HG03025 (cell line): ENCODE results near the gene PLEKHH2.
"Not testable (repeated sequence)": the region's sequence is repeated elsewhere in the genome, so short reads cannot be mapped to it uniquely, and the experiment has no call there.

Experiments
- ATAC-seq: cut with Tn5 transposase; IDR thresholded peaks from one replicate; pipeline ENCODE4 v1.9.1; 2021; ENCODE audit warnings: mild to moderate bottlenecking, moderate library complexity; ENCODE audit not compliant: unreplicated experiment, low FRiP score

The PLEKHH2 gene

DNA sequence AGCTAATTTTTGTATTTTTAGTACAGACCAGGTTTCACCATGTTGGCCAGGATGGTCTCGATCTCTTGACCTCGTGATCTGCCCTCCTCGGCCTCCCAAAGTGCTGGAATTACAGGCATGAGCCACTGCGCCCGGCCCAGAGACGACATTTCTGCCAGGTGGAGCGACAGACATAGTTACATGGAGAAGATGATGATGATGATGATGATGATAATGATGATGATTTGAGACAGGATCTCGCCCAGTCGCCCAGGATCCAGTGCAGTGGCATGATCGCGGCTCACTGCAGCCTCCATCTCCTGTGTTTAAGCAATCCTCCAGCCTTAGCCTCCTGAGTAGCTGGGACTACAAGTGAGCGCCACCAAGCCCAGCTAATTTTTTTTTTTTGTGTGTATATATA lies 907 bp upstream of the PLEKHH2 start:
- not testable (repeated sequence) for ATAC-seq

DNA sequence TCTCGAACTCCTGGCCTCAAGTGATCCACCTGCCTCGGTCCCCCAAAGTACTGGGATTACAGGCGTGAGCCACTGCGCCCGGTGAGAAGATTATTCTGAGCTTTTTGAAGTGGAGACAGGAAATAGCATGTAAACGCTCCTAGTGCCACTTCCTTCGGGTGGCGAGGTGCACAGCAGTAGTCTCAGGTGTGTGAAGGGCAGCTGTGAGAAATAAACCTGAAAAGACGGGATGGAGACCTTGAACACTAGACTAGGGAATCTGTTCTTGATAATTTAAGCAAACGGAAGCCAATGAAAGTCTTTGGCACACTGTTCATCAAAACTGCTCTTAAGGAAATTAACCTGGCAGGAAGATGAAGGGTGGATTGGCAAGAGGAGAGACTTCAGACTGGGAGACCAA lies 439 bp upstream of the PLEKHH2 start:
- no peak for ATAC-seq

DNA sequence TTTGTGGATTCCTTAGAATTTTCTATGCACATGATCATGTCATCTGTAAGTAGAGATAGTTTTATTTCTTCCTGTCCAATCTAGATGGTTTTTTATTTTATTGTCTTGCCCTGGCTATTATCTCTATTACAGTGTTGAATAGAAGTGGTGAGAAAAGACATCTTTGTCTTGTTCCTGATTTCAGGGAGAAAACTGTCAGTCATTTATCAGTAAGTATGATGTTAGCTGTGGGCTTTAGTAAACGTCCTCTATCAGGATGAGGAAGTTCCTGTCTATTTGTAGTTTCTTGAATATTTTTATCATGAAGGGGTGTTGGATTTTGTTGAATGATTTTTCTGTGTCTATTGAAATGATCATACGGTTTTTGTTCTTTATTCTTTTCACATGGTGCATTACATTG lies 5.3 kb downstream of the PLEKHH2 start:
- no peak for ATAC-seq

DNA sequence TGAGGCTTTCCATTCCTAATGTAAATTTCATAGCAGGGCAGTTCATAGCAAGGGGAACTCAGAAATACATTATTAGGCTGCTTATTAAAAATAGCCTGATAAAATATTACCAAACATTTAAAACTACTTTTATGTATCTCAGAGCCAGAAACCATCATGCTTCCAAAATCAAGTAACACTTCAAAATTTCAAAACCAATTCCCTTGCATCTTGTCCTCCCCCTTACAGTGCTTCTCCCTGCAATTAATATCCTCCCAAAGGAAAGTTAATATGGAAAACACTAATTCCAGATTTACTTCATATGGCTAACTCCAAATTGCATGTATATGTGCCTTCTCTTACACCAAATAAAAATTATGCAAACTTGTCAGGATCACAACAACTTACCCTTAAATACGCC lies 6.6 kb downstream of the PLEKHH2 start:
- no peak for ATAC-seq

DNA sequence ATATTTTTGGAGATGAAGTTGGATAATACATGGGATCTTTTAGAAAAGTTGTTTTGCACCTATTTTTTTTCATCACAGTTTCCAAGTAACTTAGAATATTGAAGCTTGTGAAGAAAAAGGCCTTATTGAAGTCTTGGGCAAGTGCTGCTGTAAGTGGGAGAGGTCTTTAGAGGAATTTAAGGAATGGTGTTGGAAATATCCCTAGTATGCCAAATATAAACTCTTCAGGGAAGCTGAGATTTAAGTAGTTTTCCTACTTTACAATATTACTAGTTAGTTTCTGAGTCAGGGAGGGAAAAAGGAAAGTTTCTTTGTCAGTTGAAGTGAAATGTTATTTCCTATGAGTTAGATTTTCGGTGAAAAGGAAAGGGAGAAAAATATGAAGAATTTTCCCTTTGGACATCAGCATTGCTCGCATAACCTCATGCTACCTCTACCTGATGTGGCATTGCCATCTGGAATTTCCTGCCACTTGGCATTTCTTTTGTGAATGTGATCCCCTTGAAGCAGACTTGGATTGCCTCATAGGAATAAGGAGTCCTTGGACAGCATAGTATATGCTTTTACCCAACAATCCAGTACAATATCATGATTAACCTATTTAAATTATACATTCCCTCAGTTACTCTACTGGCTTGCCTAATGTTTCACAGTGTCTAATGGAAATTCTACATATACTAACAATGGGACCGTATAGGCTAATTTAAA lies 12.1 kb downstream of the PLEKHH2 start:
- no peak for ATAC-seq

DNA sequence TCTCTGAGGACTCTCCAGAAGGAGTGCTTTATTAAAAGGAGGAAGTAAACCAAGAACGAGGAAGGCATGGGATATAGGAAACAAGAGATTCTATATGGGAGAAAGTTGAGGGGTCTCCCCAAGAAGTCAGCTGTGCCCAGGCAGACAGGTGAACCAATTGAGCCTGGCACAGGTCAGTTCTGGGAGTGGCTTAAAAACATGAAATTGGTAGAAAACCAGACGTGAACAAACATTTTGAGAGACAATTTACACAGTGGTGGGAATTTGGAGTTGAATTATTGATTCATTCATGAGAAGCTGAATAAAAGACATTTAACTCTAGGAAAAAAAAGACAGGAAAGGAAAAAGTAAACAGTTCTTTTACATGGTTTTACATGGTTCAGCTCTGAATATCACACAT lies 16.4 kb downstream of the PLEKHH2 start:
- ATAC-seq, result no peak

DNA sequence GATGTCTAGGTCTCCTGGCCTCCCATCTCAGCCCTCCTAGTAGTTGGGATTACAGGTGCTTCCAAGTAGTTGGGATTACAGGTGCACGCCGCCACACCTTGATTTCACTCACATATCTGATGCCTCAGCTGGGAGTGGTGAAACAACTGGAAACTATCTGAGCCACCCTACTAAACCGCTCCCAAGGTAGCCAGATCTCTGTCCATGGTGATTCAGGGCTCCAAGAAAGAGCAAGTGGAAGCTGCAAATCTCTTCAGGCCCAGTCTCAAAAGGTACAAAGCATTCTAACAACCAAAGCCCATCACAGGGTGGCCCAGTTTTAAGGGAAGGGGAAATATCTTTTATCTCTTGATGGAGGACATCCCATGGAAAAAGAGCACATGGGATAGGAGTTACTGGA lies 20.2 kb downstream of the PLEKHH2 start:
- ATAC-seq, result no peak

DNA sequence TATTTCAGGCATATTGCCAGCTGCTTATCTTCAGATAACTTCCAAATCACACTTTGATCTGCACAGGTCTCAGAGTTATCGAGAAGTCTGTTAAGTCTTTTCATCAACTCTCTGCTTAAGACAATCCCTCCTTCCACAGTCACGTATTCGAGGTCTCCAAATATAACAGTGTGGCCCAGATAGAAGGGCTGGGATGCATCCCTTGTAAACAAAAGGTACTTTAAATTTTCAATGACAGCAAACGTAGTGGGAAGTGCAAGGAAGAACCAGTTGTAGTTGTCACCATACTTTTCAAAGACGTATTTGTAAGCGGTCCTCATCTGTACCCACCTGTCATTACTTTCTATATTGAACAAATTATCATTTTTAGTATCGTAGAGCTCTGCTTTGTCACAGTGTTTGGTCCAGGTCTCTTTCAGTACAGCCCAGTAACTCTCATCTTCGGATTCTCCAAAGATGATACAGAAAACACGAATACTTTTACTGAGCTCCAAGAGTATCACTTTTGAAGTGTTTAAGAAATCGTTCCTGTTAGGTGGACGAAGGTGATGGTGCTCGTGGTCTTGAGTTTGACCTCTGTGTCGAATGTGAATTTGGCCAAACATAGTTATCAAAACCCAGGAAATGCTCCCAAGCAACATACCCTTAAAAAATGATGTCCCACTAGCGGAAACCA lies 38.7 kb downstream of the PLEKHH2 start:
- no peak for ATAC-seq

DNA sequence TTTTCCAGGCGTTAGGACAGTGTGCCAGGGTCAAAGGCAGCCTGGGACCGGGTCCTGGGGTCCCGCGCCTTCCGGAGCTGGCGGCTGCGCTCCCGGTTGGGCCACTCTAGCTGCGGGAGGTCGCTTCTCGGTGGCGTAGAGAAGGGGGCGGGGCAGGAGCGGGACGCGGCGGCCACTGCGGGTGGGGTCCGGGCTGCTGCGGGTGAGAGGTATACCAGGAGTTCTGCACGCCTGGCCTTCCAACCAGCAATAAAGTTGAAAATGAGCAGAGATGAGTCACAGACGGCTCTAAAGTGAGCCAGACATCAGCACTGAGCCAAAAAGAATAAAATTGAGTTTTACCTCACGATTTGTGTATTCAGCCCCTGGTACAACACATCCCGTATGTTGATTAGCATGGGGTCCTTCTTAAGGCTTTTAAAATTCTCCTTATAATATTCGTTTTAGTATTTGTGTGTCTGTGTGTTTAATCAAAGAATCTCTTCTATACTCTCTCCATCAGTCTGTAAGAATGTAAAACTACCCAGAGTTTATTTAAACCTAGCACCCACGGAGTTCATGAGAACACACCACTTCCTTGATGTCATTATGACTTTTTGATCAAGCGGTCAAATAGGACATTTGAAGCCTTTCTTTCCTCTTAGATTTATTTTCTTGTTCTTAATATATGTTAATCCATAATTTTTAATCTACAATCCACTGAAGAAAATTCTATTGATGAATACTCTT lies 39.4 kb downstream of the PLEKHH2 start, which contains the start of gene C1GALT1C1L:
Gene C1GALT1C1L, minus strand, starts transcription at position 108 of the 729 bp plus-strand sequence. Its CDS starts 107 bp downstream, at position 1.
- ATAC-seq, result no peak

DNA sequence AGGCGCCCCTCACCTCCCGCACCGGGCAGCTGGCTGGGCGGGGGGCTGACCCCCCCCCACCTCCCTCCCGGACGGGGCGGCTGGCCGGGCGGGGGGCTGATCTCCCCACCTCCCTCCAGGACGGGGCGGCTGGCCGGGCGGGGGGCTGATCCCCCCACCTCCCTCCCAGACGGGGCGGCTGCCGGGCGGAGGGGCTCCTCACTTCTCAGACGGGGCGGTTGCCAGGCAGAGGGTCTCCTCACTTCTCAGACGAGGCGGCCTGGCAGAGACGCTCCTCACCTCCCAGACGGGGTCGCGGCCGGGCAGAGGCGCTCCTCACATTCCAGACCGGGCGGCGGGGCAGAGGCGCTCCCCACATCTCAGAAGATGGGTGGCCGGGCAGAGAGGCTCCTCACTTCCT lies 40.7 kb downstream of the PLEKHH2 start:
- not testable (repeated sequence) for ATAC-seq

DNA sequence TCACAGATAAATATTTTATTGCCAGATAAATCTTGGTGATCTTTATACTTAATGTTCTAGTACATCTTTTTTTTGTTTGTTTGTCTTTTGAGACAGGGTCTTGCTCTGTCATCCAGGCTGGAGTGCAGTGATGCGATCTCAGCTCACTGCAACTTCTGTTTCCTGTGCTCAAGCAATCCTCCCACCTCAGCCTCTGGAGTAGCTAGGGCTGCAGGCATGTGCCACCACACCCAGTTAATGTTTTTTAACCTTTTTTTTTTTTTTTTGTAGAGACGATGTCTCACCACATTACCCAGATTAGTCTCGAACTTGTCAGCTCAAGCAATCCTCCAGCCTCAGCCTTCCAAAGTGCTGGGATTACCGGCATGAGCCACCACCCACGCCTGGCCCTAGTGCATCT lies 48.3 kb downstream of the PLEKHH2 start:
- ATAC-seq, result no peak

DNA sequence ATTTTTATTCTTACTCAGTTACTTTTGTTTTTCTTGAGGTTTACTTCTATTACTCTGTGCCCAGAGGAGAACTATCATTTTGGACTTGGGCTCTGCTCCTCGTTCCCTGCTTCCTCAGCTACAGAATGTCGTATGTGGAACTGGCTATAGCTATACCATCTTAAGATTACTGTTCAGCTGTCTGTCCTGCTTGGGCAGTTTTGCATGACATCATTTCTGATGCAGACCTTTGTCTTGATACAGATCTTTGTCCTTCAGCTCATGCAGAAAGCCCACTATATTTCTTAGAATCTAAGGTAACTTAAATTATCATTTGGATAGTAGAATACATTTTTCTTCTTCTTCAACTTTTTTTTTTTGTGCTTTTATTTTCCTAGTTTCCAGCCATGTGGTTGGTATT lies 52.9 kb downstream of the PLEKHH2 start:
- no peak for ATAC-seq

DNA sequence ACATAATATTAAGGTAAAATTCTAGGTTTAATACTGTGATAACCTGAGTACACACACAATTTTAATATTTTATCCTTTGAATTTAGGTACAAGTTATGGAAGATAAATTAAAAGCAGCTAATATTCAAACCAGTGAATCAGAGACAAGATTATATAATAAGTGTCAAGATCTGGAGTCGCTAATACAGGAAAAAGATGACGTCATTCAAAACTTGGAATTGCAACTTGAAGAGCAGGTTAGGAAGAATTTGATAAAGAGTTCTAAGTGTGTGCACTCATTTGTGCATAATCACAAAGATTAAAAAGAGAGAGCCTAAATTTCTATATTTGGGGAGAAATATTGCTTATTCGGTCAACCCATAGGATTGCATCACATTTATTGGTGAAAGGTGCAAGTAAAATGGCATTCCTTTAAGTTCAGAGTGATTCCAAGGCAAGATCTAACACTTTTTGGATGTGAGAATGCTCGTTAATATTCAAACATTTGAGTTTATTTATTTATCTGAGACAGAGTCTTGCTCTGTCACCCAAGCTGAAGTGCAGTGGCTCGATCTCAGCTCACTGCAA lies 55.5 kb downstream of the PLEKHH2 start:
- no peak for ATAC-seq

DNA sequence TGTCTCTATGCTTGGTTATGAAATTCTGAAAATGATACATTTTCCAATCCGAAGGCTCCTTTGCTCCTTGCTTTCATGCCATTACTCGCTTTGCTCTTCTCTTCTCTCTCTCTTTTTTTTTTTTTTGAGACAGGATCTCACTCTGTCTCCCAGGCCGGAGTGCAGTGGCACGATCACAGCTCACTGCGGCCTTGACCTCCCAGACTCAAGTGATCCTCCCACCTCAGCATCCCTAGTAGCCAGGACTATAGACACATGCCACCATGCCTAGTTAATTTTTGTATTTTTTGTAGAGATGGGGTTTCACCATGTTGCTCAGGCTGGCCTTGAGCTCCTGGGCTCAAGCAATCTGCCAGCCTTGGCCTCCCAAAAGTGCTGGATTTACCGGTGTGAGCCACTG lies 61.1 kb downstream of the PLEKHH2 start:
- not testable (repeated sequence) for ATAC-seq

DNA sequence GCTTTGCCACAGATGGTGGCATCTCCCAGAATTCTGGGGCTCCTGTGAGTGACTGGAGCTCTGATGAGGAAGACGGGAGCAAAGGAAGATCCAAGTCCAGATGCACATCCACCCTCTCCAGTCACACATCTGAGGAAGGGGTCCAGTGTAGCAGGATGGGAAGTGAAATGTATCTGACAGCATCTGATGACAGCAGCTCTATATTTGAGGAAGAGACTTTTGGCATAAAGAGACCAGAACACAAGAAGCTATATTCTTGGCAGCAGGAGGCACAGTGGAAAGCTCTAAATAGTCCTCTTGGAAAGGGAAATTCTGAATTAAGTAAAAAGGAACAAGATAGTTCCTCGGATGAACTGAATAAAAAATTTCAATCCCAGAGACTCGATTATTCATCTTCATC lies 62.7 kb downstream of the PLEKHH2 start:
- ATAC-seq, result no peak

DNA sequence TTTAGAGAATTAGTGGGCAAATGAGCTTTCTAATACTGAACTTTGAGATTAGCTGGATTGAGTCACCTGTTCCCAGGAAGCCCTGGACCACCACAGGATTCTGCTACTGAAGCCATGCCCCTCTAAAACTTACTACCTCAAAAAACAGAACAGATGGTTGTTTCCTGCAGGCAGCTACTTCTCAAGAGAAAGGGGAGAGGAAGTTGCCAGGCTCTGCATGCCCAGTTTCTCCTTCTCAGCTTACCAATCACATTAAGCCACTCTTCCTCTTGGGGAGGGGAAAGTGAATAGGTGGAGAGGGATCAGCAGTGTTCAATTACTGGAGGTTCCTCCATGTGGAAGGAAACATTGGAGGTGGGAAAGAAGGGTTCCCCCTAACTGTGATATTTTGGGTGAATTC lies 64.1 kb downstream of the PLEKHH2 start:
- ATAC-seq, result no peak

DNA sequence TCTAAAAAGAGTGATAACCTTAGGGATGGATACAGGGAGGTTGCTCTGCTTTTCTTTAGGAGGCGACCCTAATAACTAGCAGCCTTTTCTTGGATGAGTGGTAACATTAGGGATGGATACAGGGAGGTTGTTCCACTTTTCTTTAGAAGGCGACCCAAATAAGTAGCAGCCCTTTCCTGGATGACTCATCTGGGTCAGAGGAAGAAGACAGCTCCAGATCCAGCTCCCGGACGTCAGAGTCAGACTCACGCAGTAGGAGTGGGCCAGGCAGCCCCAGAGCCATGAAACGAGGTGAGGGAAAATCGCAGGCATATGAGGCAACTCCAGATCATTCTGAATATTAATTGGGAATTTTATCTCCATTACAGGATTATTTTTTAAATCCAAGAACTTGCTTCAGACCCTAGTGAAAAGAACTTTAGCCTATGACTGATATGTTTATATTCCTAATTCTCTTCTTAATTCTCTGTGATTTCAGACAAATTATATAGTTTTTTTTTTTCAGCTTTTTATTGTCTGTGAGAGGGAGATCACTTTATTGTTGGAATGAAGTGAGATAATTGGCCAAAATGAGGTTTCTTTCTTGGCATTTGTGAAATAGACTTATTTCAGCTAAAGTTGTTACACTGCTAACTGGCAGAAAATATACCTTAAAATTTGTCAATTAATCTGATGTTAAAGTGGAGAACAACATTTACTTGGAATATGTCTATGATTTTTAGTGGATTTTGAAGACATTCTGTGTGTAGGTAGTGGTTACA lies 70.4 kb downstream of the PLEKHH2 start:
- no peak for ATAC-seq

DNA sequence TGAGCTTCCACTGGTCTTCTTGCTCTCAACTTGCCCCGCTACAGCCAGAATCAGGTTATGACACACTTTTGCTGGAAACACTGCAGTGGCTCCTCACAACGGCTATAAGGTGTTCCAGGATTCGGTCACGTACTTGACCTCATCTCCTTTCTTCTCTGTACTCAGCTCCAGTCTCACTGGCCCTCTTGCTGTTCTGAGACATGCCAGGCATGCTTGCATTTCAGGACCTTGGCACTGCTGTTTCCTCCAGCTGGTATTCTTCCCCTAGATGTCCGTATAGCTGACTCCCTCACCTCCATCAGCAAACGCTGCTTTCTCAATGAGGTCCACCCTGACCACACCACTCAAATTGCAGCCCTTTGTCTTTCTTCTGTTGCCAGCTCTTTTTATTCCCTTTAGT lies 71.1 kb downstream of the PLEKHH2 start:
- no peak for ATAC-seq

DNA sequence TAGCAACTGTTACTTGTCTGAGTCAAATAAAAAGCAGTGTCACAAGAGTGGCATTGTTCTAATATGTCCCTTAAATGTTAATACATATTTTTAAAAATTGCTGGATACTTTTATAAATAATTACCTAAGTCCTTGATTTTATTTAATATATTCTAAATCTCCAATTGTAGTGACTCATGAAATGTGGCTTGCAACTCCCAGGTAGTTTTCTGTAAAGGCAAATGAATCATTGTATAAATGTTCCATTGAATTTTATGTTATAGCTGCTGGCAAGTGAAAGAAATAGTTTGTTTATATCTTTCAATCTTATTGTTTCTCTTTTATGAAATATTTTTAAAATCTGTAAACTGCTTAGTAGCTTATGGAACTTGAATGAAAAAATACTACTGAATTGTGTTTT lies 71.8 kb downstream of the PLEKHH2 start:
- ATAC-seq, result no peak

DNA sequence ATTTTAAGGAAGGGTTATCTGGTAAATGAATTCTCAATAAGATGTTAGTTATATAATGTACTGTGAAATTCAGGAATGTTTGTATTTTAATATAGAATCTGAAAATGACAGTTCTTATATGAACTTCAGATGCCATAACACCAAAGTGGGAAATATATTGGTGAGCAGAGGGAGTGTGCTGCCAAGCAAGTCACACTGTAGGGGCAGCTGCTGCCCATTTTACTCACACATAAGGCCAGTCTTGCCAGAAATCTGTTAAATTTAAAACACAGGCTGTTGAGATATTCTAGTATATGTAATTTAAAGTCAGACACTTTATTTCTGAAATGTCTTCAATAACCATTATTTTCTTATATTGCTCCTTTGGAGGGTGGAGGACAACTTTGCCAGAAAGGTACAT lies 73.8 kb downstream of the PLEKHH2 start:
- no peak for ATAC-seq

DNA sequence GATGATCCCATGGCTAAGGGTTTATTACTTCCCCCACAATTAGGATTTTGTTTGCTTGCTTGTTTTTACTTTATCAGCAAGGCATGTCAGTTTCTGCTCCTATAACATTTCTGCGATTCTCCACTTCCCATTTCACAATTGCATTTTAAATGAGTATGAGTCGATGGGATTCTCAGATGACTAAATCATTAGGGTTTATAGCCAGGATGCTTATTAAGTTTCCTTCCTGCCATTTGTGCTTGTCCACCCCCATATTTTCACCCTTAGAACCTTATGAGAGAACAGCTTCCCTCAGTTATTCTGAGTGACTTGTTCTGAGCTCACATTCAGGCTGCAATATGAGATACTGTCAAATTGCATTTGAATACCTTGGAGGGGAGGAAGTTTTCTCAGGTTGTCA lies 77.1 kb downstream of the PLEKHH2 start:
- ATAC-seq, result no peak
